NCI-H2107 (cell line): ENCODE data around the gene EFTUD2.

ENCODE experiments used
- DNase-seq: peaks from one replicate; lab custom pipeline; 2025; lab: John Stamatoyannopoulos, UW

EFTUD2 gene

DNA sequence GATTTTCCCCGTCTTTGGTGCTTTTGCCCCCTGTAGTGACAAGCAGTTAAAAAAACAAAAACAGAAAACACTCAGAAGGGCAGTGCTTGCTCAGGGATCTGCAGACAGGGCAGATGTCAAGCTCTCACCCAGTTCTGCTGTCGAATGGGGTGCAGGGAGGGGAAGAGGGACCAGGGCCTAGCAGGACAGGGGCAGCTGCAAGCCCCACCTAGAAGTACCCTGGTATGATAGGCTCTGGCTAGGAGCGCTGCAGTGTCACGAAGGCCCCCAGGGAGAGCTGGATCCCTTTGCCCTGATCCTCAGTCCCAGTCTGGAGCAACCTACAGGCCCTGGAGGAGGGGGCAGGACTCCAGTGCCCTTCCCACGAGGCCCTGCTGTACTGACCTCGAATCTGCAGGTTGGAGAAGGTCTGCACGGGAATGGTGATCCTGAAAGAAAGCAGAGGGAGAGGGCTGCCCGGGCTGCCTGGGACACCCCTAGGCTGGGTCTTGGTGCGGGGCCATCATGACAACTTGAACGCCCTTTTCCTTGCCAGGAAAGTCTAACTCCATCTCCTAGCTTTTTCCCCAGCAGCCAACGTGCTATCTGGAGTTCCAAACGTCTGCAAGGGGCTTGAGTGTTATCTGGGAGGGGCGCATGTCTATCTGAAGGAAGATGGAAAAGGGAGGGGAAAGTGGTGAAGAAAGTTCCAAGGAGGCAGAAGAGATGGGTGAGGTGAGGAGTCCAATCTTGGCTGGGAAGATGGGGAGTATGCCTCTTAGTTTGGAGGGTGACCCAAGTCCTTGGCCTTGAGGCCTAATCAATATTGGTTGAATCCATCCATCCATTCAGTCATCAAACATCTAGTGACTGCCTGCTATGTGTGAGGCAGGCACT, 11.2 kb upstream of the EFTUD2 start:
- no peak for DNase-seq

DNA sequence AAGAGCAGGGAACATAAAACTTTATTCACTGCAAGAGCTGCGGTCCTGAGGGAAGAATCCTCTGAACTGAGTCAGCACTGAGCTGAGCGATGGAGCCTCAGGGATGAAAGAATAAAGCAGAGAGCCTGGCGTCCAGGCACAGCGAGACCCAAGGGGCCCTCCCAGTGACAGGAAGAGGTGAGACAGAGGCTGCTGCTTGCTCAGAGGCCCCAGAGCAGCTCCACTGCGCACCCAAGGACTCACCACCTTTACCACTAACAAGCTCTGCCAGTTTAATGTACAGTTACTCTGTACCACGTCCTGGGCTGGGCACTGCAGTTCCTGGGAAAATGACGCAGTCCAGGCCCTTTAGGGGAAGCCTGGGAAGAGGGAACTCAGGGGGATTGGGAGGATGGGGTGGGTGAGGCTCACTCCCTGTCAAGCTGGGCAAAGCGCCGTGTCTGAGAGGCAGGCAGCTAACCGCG, 10.5 kb upstream of the EFTUD2 start:
- DNase-seq: no peak

- no peak for DNase-seq
These were observed 9.6 kb upstream of the EFTUD2 start for GRCh38 chr17:44908761-44909326.

DNA sequence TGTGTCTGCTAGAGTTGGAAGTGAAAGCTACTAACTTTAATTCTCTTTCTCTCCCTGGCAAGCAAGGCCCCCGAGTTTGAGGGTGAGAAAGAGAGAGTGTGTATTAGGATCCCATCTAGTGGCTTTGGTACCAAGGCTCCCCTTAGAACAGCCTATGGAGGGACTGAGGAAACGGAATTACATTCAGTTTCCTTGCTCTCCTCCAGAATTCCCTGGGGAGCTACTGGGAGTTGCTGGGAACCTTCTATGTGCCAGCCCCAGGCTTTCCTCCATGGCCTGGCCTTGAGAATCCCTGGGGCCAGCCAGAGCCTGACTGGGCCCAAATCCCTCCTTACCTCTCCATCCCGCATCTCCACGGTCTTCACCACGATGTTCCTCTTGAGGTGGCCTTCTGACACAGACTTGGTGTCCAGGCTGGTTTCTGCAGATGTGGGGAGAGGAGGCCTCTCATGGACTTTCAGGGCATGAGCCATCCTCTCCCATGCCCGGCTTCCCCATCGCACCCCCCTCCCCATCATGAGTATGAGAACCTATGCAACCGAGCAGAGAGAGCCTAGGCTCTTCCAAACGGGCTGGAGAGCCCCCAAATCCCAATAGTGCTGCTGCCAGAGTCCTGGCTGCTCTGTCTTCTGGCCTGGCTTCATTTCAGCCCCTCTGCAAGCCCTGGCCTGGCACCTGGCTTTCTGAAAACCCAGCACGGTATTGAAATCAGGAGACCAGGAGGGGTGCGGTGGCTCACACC, 8.7 kb upstream of the EFTUD2 start:
- DNase-seq: no peak

- no peak for DNase-seq
These were observed 7.8 kb upstream of the EFTUD2 start for GRCh38 chr17:44906763-44907728.

- no peak for DNase-seq
These were observed 6.9 kb upstream of the EFTUD2 start for GRCh38 chr17:44906010-44906646.

- DNase-seq: no peak
These were observed 6.1 kb upstream of the EFTUD2 start for GRCh38 chr17:44905006-44906000.

DNA sequence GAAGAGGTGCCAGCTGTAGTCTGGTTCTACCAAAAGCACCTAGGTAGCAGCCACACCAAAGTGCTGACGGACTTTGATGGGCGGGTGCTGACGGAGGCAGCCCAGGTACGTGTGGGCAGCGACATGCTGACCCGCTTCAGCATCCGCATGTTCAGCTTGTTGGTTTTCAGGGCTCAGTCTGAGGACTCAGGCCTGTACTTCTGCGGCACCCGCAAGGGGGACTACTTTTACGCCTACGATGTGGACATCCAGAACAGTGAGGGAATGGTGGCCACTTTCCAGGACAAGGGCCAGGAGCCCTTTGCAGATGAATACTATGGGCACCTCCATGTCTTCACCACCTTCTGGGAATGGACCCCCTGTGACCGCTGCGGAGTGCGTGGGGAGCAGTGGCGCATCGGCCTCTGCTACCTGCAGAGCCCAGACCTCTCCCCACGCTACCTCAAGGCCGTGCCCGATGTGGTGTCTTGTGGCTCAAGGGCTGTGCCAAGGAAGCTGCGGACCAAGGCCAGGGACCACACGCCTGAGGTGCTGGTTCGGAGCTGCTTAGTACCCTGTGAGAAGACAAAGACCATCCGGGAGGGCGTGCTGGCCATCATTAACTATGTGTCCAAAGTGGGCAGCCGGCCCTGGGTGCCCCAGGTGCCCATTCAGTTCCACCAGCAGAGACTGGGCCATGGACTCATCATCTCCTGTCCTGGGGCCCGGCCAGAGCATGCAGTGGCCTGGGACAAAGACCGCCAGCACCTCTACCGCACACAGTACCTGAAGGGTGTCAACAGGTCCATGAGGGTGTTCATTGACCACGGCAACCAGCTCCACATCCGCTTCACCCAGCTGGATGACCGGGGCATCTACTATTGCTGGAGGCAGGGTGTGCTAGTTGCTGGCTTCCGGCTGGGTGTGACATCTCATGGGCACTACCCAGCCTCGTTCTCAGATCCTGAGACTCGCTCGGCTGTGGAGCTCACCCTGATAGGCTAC, 5.0 kb upstream of the EFTUD2 start:
- DNase-seq: no peak

- DNase-seq: no peak
These were observed 3.9 kb upstream of the EFTUD2 start for GRCh38 chr17:44903012-44903685.

DNA sequence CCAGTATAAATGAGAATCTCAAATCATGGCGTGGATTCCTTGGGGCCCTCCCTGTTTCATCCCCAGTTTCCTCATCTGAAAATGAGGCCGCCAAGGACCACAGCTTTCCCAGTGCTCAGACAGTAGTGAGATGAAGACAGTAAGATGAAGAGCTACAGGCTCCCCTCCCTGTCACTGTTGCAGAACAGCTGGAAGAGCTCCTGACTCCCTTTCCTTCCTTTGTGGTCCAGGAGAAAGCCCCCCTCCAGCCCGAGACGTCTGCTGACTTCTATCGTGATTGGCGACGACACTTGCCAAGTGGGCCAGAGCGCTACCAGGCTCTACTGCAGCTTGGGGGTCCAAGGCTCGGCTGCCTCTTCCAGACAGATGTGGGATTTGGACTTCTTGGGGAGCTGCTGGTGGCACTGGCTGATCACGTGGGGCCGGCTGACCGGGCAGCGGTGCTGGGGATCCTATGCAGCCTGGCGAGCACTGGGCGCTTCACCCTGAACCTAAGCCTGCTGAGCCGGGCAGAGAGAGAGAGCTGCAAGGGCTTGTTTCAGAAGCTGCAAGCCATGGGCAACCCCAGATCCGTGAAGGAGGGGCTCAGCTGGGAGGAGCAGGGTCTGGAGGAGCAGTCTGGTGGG, 3.0 kb upstream of the EFTUD2 start:
- DNase-seq: no peak

GRCh38 chr17:44901411-44901921, 2.2 kb upstream of the EFTUD2 start:
- DNase-seq: no peak

GRCh38 chr17:44900894-44901293, 1.6 kb upstream of the EFTUD2 start:
- no peak for DNase-seq

DNA sequence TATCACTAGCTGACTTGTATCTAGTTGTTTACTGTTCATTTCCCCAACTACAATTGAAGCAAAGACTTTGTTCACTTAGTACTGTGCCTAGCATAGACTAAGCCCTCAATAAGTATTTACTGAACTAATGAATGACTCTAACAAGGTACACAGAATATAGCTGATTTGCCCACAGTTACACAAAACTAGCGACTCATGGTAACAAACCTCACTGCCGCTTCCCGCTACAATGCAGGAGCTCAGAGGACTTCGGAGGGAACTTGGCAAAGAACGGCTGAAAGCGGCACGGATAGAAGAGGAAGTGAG, 524 bp downstream of the EFTUD2 start:
- DNase-seq: no peak

GRCh38 chr17:44894642-44895041, 4.6 kb downstream of the EFTUD2 start:
- DNase-seq: no peak

DNA sequence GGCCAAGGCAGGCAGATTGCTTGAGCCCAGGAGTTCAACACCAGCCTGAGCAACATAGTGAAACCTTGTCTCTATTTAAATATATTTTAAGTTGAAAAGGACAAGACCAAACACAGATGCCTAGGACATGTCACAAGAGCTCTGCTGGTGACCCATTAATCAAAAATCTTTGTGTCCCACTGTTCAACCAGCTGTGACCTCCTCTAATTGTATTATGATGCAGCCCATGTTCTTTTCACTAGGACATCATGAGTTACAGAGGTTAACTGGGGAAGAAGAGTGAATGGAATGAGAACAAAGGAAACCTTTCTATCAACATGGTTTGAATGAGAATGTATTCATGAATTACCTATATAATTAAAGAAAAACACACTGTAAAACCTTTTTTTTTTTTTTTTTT, 7.0 kb downstream of the EFTUD2 start:
- no peak for DNase-seq

DNA sequence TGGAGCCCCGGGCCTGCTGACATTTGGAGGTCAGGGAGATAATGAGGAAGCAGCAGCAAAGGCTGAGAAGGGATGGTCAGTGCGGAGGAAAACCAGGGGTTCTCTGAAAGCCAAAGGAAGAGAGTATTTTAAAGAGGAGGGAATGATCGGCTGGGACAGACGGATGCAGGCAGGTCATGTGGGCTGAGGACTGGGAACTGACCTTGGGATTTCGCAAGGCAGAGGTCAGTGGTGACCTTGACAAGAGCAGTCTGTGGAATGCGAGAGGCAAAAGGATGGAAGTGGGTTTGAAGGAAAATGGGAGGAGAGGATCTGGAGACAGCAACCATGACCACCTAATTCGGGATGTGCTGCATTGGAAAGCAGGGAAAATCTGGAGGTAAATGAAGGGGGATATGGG, 10.2 kb downstream of the EFTUD2 start:
- no peak for DNase-seq
